GM18508 (cell line): ENCODE results near the gene ARL16.
"Not testable (repeated sequence)": the region's sequence is repeated elsewhere in the genome, so short reads cannot be mapped to it uniquely, and the experiment has no call there.

Experiments
- ATAC-seq: cut with Tn5 transposase; IDR thresholded peaks from one replicate; pipeline ENCODE4 v1.9.1; 2021; ENCODE audit warnings: moderate number of reproducible peaks; ENCODE audit not compliant: insufficient read depth, unreplicated experiment

ARL16 gene

GRCh38 chr17:81696218-81696941 is 12.8 kb upstream of the ARL16 start:
- no peak for ATAC-seq

DNA sequence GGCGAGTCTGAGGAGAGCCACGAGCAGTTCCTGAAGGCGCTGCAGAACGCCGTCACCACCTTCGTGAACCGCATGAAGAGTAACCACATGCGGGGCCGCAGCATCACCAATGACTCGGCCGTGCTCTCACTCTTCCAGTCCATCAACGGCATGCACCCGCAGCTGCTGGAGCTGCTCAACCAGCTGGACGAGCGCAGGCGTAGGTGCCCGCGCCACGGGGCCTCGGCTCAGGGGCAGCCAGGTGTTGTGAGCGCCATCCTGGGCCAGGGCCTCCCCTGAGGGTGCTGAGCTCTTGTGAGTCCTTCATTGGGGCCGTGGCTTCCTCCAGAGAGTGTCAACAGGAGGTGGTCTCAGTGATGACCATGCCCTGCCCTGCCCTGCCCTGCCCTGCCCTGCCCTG is 12.2 kb upstream of the ARL16 start:
- ATAC-seq: no peak

- ATAC-seq: no peak
Observed at GRCh38 chr17:81695211-81695610, 11.6 kb upstream of the ARL16 start.

DNA sequence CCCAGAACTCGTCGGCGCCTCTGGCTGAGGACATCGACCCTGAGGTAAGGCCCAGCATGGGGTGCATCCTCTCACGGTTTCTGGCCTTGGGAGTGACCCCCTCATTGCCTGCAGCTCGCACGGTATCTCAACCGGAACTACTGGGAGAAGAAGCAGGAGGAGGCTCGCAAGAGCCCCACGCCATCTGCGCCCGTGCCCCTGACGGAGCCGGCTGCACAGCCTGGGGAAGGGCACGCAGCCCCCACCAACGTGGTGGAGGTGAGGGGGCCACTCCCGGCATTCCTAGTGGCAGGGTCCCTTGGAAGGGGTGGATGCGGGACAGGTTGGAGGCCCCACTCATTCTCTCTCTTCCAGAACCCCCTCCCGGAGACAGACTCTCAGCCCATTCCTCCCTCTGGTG is 11.2 kb upstream of the ARL16 start:
- ATAC-seq: no peak

GRCh38 chr17:81693509-81694210 is 10.1 kb upstream of the ARL16 start:
- no peak for ATAC-seq

DNA sequence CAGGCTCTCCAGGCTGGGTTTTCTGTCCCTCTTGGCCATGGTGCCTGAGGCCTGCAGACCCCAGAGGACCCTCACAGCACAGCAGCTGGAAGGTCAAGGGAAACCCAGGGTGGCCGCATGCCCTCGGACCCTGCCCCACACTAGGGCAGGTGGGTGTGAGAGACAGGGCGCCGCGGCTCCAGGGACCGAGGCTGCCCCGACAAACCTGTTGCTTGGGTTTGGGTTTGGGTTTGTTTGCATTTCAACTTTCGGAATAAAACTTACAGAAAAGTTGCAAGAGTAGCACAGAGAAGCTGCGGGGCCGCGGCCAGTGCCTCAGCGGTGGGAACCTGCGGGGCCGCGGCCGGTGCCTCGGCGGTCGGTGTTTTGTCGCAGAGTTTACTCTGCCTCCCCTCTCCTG is 8.0 kb upstream of the ARL16 start:
- ATAC-seq: no peak

DNA sequence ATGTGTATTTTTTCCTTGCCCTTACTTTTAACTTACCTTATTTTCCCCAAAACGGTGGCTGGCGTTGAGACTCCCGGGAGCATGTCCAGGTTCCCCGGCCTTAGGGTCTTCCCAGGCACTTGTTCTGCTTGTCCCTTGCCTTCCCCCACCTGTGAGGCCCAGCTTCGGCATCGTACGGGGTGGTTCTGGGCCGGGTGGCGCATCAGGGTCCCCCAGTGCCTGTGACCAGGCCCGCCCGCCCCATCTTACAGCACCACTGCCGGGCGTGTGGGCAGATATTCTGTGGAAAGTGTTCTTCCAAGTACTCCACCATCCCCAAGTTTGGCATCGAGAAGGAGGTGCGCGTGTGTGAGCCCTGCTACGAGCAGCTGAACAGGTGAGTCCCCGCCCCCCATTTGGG is 7.6 kb upstream of the ARL16 start:
- ATAC-seq: no peak

GRCh38 chr17:81690549-81690948 is 7.0 kb upstream of the ARL16 start:
- ATAC-seq: no peak

GRCh38 chr17:81690066-81690465 is 6.5 kb upstream of the ARL16 start:
- no peak for ATAC-seq

DNA sequence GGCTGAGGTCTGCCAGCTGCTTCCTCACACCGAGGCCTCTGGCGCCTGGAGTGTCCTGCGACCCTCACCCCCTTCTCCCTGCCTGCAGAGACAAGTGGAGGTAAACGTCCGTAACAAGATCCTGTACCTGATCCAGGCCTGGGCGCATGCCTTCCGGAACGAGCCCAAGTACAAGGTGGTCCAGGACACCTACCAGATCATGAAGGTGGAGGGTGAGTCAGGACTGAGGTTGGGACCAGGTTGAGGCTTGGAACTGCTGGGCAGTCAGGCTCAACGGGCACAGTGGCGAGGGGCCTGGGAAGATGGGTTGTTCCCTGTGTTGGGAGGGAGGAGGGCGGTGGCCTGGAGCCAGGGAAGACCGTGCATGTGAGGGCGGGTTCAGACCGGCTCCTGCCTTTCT is 5.0 kb upstream of the ARL16 start:
- no peak for ATAC-seq

DNA sequence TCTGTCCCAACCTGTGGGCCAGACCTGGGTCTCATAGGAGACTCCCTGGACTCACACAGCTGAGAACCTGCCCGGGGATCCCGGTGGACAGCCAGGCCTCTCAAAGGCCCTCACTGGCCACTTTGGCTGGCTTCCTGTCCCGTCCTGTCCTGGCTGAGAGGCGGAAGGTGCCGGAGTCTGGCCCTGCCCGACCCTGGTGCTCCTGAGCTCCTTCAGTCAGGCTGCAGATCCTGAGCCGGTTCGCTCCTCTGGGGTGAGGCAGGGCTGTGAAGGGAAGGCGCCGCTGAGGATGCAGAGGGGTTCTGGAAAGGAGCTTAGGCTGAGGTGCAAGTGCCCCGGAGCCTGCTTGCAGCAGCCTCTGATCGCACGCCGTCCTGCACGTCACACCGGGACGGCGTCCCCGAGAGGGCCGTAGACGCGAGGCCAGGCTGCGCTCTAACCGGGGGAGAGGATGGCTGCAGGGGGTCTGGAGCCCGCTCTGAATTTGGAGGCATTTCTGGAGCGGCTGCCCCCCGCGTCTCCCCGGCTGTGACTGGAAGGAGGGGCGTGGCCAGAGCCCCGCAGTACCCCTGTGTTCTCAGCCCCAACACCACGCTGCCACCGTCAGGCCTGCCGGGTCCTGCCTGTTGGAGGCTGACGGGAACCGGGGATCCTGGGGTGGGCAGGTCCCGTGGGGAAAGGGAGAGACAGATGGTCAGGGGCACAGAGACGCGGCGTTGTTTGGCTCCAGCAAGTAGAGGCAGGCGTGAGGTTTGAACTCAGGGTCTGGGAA is 4.4 kb upstream of the ARL16 start:
- no peak for ATAC-seq

GRCh38 chr17:81686614-81687013 is 3.0 kb upstream of the ARL16 start:
- ATAC-seq: no peak

DNA sequence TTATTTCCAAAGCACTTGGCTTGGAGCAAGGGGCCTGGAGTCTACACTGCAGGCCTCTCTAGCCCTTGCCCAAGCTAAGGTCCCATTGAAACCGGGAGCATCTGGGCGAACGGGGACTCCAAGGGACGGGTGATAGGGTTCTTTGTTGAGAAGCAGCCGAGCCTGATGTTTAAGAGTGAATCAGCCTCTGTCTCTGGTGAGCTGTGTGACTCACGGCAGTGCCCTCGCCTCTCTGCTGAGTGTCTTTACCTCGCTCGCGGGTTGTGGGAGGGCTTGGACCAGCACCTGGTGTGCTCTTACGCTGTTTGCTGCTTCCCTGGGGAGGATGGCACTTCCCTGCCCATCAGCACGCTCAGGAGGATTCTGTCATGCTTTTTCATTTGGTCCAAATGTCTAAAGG is 1.5 kb upstream of the ARL16 start:
- no peak for ATAC-seq

DNA sequence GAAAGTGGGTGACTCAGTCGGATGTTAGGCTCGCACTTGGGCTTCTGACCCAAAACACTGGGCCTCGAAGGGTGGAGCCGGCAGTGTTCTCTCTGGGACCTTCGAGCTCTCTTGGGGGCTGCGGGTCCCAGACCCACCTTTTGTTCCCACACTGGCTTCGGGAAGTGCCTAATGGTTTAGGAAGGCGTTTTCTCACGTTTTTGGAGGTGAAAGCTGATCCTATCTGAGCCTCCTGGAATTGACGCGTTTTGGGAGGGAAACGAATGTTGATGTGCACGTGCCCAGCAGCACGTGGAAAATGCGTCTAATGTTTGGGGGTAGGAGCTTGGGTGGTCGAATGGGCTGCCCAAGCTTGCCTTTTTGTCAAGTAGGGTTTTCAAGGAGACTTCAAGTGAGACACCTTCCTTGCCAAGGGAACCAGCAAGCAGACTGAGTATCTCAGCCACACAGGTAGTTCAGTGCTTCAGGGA is 880 bp upstream of the ARL16 start:
- ATAC-seq: no peak

DNA sequence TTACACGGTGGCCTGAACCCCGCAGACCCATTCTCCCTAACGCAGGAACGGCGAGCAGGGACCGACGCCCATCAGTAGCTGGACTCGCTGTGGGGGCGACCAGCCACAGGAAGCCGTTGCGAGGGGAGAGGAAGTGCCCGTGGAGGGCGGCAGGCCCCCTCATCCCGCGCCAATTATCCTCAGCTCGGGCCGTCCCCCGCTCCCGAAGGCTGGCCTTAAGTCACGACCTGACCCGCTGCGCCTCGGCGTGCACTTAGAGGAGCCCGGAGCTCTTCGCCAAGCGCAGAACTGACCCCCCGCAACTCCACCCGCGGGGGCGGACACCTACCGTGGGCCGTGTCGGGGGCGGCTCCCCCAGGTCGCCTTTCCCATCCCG is 401 bp downstream of the ARL16 start:
- no peak for ATAC-seq

DNA sequence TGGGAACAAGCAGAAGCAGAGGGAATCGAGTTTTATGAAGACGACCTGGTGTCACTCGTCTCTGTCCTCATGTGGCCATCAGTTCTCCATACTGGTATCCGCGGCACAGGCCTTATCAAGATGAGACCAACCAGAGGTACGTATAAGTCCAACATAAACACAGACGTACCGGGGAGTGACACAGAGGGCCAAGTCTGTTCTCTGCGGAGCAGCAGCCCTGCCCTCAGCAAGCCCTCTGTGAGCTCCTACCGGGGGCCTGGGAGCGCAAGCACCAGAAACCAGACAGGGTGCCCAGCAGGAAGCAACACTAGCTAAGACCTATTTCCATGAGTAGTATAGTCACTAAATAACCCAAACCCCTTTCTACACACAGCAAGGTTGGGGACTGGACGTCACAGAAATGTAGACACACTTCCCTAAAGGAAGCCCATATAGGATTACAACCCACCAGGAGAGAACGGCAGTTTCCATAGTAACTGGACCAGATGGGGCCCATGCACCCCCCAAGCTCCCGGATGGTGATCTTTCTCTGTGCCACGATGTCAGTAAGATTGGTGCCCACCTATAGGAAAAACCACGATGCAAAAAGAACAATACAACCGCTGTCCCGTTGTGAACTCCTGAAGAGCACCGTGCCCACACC is 911 bp downstream of the ARL16 start:
- no peak for ATAC-seq

GRCh38 chr17:81681672-81682071 is 1.9 kb downstream of the ARL16 start:
- ATAC-seq: no peak

DNA sequence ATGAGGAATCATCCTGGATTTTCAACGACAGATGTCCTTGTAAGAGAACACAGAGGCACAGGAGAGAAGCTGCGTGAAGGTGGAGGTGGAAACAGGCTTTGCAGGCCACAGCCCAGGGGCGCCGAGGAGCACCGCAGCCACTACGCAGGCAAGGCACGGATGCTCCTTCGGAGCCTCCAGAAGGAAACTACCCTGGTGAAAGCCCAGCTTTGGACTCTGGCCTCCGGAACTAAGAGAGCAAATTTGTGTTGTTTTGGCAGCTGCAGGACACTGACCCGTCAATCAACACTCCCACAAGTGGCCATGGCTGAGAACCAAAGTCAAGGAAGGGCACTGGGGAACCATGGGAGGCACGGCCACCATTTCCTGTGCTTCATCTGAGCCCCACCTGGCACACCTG is 3.4 kb downstream of the ARL16 start:
- no peak for ATAC-seq

GRCh38 chr17:81676906-81677305 is 6.7 kb downstream of the ARL16 start:
- no peak for ATAC-seq

GRCh38 chr17:81675515-81676221 is 7.9 kb downstream of the ARL16 start:
- not testable (repeated sequence) for ATAC-seq
